WTC11 (cell line): ENCODE measurements around the gene NFKBIE. TPM values are rescaled to one million over a fixed set of nuclear protein-coding genes. Genes with fewer than 3 reads are reported as not detected.

Experiments used
- ATAC-seq: fragments of 200-7000 bp; cut with Tn5 transposase; 2 replicates; pipeline ENCODE4 v1.10.0; 2021; ENCODE audit warnings: mild to moderate bottlenecking, moderate library complexity
- CTCF ChIA-PET: fragments of 300-600 bp; sonication (Branson Sonifier 250); formaldehyde crosslinking; loops from one replicate; lab custom pipeline; 2021; ENCODE audit warnings: antibody characterized with exemption; lab: Charles Lee
- POLR2A ChIA-PET: fragments of 350-600 bp; sonication (Branson Sonifier 250); formaldehyde crosslinking; loops from one replicate; lab custom pipeline; 2021; ENCODE audit warnings: antibody characterized with exemption; lab: Charles Lee
- DNase-seq: peaks from one replicate; pipeline ENCODE4 v3.0.0; 2021; ENCODE audit warnings: low spot score
- H3K27ac Mint-ChIP-seq: 2 replicates; pipeline ENCODE4 v1.8.0; 2021; ENCODE audit warnings: mixed read lengths
- H3K27me3 Mint-ChIP-seq: 2 replicates; pipeline ENCODE4 v1.8.0; 2021; ENCODE audit warnings: low read depth, mild to moderate bottlenecking, moderate library complexity, mixed read lengths
- H3K36me3 Mint-ChIP-seq: 2 replicates; pipeline ENCODE4 v1.8.0; 2021; ENCODE audit warnings: mixed read lengths
- H3K4me1 Mint-ChIP-seq: 2 replicates; pipeline ENCODE4 v1.8.0; 2022; ENCODE audit warnings: mixed read lengths
- H3K4me3 Mint-ChIP-seq: 2 replicates; pipeline ENCODE4 v1.8.0; 2021; ENCODE audit warnings: mild to moderate bottlenecking, moderate library complexity, mixed read lengths
- H3K9me3 Mint-ChIP-seq: 2 replicates; pipeline ENCODE4 v1.8.0; 2021; ENCODE audit warnings: mixed read lengths
- CREM ChIP-seq: sonication (generic); formaldehyde crosslinking; IDR thresholded peaks from 2 replicates; pipeline ENCODE4 v1.8.1; 2022; ENCODE audit warnings: mild to moderate bottlenecking, missing genetic modification reagents, moderate library complexity
- CTCF ChIP-seq: fragments of 200-600 bp; IDR thresholded peaks from 2 replicates; pipeline ENCODE4 v1.8.0; 2022; ENCODE audit warnings: antibody characterized with exemption
- FOXJ3 ChIP-seq: sonication (generic); formaldehyde crosslinking; IDR thresholded peaks from 2 replicates; pipeline ENCODE4 v1.9.0; 2021; ENCODE audit warnings: missing genetic modification reagents, mild to moderate bottlenecking, borderline replicate concordance
- FOXP4 ChIP-seq: sonication (generic); formaldehyde crosslinking; IDR thresholded peaks from 2 replicates; pipeline ENCODE4 v1.8.0; 2022; ENCODE audit warnings: mild to moderate bottlenecking, missing genetic modification reagents
- GABPB1 ChIP-seq: sonication (generic); formaldehyde crosslinking; IDR thresholded peaks from 2 replicates; pipeline ENCODE4 v1.8.1; 2023; ENCODE audit warnings: mild to moderate bottlenecking, missing genetic modification reagents
- HMGXB4 ChIP-seq: sonication (generic); formaldehyde crosslinking; IDR thresholded peaks from 2 replicates; pipeline ENCODE4 v1.8.1; 2023; ENCODE audit warnings: mild to moderate bottlenecking, moderate library complexity, missing genetic modification reagents
- IRF1 ChIP-seq: sonication (generic); formaldehyde crosslinking; IDR thresholded peaks from 2 replicates; pipeline ENCODE4 v1.8.0; 2023; ENCODE audit warnings: missing genetic modification reagents
- MXD4 ChIP-seq: fragments of 250-450 bp; sonication (Bioruptor Pico); IDR thresholded peaks from 2 replicates; pipeline ENCODE4 v1.8.0; 2021; ENCODE audit warnings: mild to moderate bottlenecking, moderate library complexity, borderline replicate concordance
- RELA ChIP-seq: sonication (generic); formaldehyde crosslinking; IDR thresholded peaks from 2 replicates; pipeline ENCODE4 v1.8.1; 2022; ENCODE audit warnings: missing genetic modification reagents, mild to moderate bottlenecking, borderline replicate concordance
- ZNF532 ChIP-seq: fragments of 250-450 bp; sonication (Bioruptor Pico); IDR thresholded peaks from 2 replicates; pipeline ENCODE4 v1.9.0; 2021; ENCODE audit warnings: mild to moderate bottlenecking, borderline replicate concordance
- total RNA-seq: library from RNA; stranded (reverse); gene quantifications from 3 replicates; pipeline ENCODE4 v1.2.3, GENCODE V29; 2021
- TF ChIP-seq, protein P1 (sequence below): sonication (generic); formaldehyde crosslinking; conservative IDR thresholded peaks from 2 replicates; pipeline ENCODE4 v1.8.1; 2022; ENCODE audit warnings: mild to moderate bottlenecking, missing genetic modification reagents

Gene NFKBIE
- total RNA-seq, 1 experiment from 2014 or later = 10.3 TPM

- Mint-ChIP-seq H3K36me3 (peaks cover 46% of the 10 kb centered on the region), H3K4me3 (no peak overlapping the region), H3K9me3 (no peaks in the 10 kb centered on the region), H3K27ac (peak overlapping the region; percentile 51), H3K27me3 (peaks cover 10% of the 10 kb centered on the region)
- CTCF ChIA-PET = interaction anchor here (0.6 to 6.3 kb wide), 34 partner anchors 11 to 156 kb away, joined by 3 to 174 read pairs (median 4); partner anchors contain the start of genes AARS2, CAPN11, CDC5L and HSP90AB1
- ATAC-seq (peak; percentile 77), DNase-seq (peak; percentile 79)
- TF ChIP-seq ZNF532 (CRISPR knock-in tag) (no peak), FOXP4 (CRISPR knock-in tag) (no peak), RELA (CRISPR knock-in tag) (no peak), CTCF (peak; percentile 34), HMGXB4 (CRISPR knock-in tag) (no peak), IRF1 (CRISPR knock-in tag) (no peak), CREM (CRISPR knock-in tag) (no peak), MXD4 (CRISPR knock-in tag) (no peak), FOXJ3 (CRISPR knock-in tag) (no peak), GABPB1 (peak; percentile 64; the same call in 1 of the 2 replicates)
- TF ChIP-seq, protein P1, sequence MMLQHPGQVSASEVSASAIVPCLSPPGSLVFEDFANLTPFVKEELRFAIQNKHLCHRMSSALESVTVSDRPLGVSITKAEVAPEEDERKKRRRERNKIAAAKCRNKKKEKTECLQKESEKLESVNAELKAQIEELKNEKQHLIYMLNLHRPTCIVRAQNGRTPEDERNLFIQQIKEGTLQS (CRISPR knock-in tag) = no peak
- TF ChIP-seq, all 79 proteins: peak for 2
- POLR2A ChIA-PET = interaction anchor here (0.7 to 2.7 kb wide), 6 partner anchors 10 to 42 kb away, joined by 3 to 14 read pairs (median 6); partner anchors contain the start of genes HSP90AB1, SLC29A1 and SLC35B2
- peaks cover 46% of the 10 kb centered on the region for H3K4me1 Mint-ChIP-seq
These were observed 31.0 kb downstream of the NFKBIE start for GRCh38 chr6:44234101-44235025.
